MM.1S (cell line): ENCODE data around the gene GLB1L2.

ENCODE experiments used
- CTCF ChIP-seq: fragments of 300-600 bp; sonication (generic); IDR thresholded peaks from 2 replicates; pipeline ENCODE4 v1.5.1; 2016; ENCODE audit warnings: antibody characterized with exemption, low read length, mixed read lengths
- EZH2 ChIP-seq: fragments of 300-600 bp; sonication (generic); optimal IDR thresholded peaks from 2 replicates; pipeline ENCODE3; 2017; ENCODE audit warnings: low read depth, mild to moderate bottlenecking, antibody characterized with exemption, low read length, mixed read lengths
- EZH2phosphoT487 ChIP-seq: fragments of 300-600 bp; sonication (generic); IDR thresholded peaks from 2 replicates; pipeline ENCODE4 v1.6.1; 2018; ENCODE audit warnings: antibody characterized with exemption, low read length

DNA sequence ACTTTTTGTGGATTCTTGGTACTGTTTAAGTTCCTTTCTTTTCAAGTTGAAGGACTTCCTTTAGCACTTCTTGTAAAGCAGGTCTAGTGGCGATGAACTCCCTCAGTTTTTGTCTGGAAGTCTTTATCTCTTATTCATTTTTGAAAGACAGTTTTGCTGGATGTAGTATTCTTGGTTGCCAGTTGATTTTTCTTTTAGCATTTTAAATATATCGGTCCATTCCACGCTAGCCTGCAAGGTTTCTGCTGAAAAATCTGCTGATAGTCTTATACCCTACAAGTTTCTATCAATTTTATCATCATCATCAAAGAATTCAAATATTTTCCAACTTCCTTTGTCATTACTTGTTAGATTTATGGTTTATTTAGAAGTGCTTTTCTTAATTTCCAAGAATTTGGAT is 14.7 kb upstream of the GLB1L2 start:
- no peak for TF ChIP-seq CTCF
- no peak for TF ChIP-seq EZH2phosphoT487
- TF ChIP-seq EZH2: no peak
